Measurements from ENCODE around the gene C6orf89.
A peak's percentile ranks its signal among the peaks of the same experiment; 100 is the strongest.

Gene C6orf89

DNA sequence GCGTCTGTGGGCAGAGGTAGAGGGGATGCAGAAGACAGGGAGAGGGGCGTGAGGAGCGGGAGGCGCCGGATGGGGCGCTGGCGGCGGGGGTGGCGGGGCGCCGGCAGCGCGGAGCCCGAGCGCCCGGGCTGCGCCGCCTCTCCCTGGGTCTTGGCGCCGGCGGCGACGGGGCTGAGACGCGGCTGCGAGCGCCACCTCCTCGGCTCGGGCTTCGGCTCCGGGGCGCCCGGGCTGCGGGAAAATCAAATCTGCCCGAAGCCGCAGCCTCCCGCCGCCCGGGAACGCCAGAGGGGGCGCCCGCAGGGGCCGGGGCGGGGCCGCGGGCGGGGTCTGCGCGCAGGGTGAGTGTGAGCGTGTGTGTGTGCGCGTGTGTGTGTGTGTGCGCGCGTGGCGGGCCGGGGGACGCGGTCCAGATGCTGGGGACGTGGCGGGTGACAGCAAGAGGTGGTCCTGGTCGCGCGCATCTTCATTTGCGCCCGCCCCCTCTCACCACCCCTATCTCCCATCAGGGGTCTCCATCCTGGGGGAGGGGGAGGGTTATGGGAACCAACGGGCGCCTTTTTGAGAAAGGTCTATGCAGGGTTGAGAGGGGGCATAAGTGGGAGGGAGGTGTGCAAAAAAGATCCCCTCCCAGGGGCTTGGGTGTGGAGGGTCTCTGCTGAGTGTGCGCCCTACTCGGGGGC lies 45.9 kb upstream of the C6orf89 start:
- no peak overlapping the region for H3K27ac ChIP-seq (ENCODE audit: low read depth, low read length)
- peak overlapping the region; percentile 16 for H3K23ac ChIP-seq (ENCODE audit: low read length)
- no peak overlapping the region for H2BK15ac ChIP-seq (replicated peaks; ENCODE audit: low read depth)
- H3K36me3 ChIP-seq (ENCODE audit: control insufficient read depth, insufficient read depth, low read length): no peaks in the 10 kb centered on the region
- H3K18ac ChIP-seq (ENCODE audit: low read length): no peak overlapping the region
- no peak overlapping the region for H4K8ac ChIP-seq (ENCODE audit: low read depth, low read length)
- peak overlapping the region; percentile 15 for H3K4me3 ChIP-seq (ENCODE audit: low read length)
- H2BK5ac ChIP-seq (ENCODE audit: low read length): no peak overlapping the region
- no peaks in the 10 kb centered on the region for H3K79me1 ChIP-seq (ENCODE audit: low read length)
- peak overlapping the region; percentile 73 for H3K56ac ChIP-seq (ENCODE audit: low read length)
- H2AK5ac ChIP-seq (ENCODE audit: low read length): no peak overlapping the region
- no peak overlapping the region for H4K5ac ChIP-seq (ENCODE audit: low read length)
- H3K27me3 ChIP-seq (ENCODE audit: insufficient read depth, low read length, poor library complexity): peaks cover 19% of the 10 kb centered on the region
- peak overlapping the region; percentile 64 for H3K9ac ChIP-seq (ENCODE audit: low read length)
- no peaks in the 10 kb centered on the region for H3K79me2 ChIP-seq (ENCODE audit: control insufficient read depth, insufficient read depth, low read length)
- no peak overlapping the region for H2BK120ac ChIP-seq (ENCODE audit: low read depth, low read length)
- no CpG with 5 or more reads among the region's 70 CpGs for WGBS (ENCODE audit: extremely low coverage, insufficient coverage, low lambda C conversion rate)
- no peaks in the 10 kb centered on the region for H3K4me1 ChIP-seq (ENCODE audit: control insufficient read depth, low read depth, low read length)
- peak overlapping the region; percentile 91 for H3K4me2 ChIP-seq (ENCODE audit: low read length)
- H3K4ac ChIP-seq (ENCODE audit: low read depth, low read length): no peak overlapping the region
- DNase-seq: peak; percentile 32

DNA sequence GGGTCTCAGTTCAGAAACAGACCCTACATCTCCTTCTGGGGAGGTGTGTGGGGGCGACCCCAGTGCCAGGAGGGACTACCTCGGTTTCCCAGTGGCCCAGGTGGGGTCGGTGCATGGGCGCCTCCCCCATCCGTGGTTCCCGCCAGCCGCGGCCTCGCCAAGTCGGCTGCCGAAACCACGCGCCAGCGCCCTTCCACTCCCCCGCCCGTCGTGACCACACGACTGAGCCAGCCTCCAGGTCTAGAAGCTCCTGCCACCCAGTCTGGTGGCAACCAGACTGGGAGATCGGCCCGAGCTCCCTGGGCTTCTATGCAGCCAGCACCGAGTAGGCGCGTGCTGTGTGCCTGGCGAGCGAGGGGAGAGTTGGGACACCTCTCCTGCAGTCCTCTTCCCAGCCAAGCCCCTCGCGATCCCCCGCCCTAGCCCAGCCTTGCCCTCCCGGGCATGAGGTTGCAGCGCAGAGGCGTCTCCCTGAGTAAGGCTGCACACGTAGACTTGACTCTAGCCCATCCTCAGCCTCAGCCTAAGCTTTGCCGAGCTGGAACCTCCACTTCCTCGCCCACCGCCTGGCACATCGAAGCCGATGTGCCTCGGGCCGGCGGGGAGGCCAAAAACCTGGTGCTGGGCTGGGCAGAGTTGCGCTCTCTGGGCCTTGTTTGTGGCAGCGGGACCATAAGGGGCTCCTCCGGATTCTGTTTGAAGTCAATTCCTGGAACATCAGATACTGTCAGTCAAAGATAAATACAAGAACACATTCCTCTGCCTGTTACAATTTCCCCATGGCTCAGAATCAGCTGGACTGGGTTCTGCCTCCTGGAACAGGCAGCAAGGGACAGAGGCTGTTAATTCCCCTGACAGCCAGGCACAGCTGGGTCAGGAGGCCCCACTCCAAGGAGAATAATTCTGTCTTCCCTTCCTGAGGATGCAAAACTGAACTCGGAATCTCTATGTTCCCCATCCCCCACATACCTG lies 45.0 kb upstream of the C6orf89 start:
- WGBS (ENCODE audit: extremely low coverage, insufficient coverage, low lambda C conversion rate): no CpG with 5 or more reads among the region's 44 CpGs

DNA sequence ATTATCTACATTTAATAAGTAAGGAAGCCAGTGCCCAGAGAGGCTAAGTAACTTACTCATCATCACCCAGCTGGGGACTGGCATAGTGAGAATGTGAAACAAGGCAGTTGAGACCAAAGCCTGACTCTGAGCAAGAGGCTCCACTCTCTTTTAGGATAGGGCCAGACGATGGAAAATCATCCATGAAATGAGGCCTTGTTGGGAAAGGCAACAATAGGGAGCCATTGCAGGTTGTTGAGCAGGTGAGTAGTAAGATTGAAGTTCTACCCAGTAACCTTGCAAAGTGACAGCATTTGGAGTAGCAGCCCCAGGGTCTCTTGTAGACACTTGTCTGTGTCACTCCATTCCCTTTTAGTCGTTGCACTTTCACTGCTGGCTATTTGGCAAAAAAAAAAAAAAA lies 44.0 kb upstream of the C6orf89 start:
- no peak overlapping the region for H3K56ac ChIP-seq (ENCODE audit: low read length)
- no peak overlapping the region for H3K18ac ChIP-seq (ENCODE audit: low read length)
- H3K27ac ChIP-seq (ENCODE audit: low read depth, low read length): no peak overlapping the region
- no peak overlapping the region for H4K8ac ChIP-seq (ENCODE audit: low read depth, low read length)
- H3K23ac ChIP-seq (ENCODE audit: low read length): no peak overlapping the region
- H2BK120ac ChIP-seq (ENCODE audit: low read depth, low read length): no peak overlapping the region
- H3K79me1 ChIP-seq (ENCODE audit: low read length): no peaks in the 10 kb centered on the region
- H3K9ac ChIP-seq (ENCODE audit: low read length): no peak overlapping the region
- no peaks in the 10 kb centered on the region for H3K4me1 ChIP-seq (ENCODE audit: control insufficient read depth, low read depth, low read length)
- H3K27me3 ChIP-seq (ENCODE audit: insufficient read depth, low read length, poor library complexity): peaks cover 19% of the 10 kb centered on the region
- DNase-seq: no peak
- H2BK5ac ChIP-seq (ENCODE audit: low read length): no peak overlapping the region
- no peak overlapping the region for H4K5ac ChIP-seq (ENCODE audit: low read length)
- WGBS (ENCODE audit: extremely low coverage, insufficient coverage, low lambda C conversion rate): no CpG with 5 or more reads among the region's 2 CpGs
- H2BK15ac ChIP-seq (replicated peaks; ENCODE audit: low read depth): no peak overlapping the region
- H2AK5ac ChIP-seq (ENCODE audit: low read length): no peak overlapping the region
- no peak overlapping the region for H3K4ac ChIP-seq (ENCODE audit: low read depth, low read length)
- no peaks in the 10 kb centered on the region for H3K36me3 ChIP-seq (ENCODE audit: control insufficient read depth, insufficient read depth, low read length)
- H3K4me2 ChIP-seq (ENCODE audit: low read length): no peak overlapping the region
- H3K79me2 ChIP-seq (ENCODE audit: control insufficient read depth, insufficient read depth, low read length): no peaks in the 10 kb centered on the region
- H3K4me3 ChIP-seq (ENCODE audit: low read length): no peak overlapping the region

More for the DNA sequence above, 45.0 kb upstream of the C6orf89 start:
- Histone ChIP-seq H2BK15ac (replicated peaks; ENCODE audit: low read depth) (no peak overlapping the region), H3K79me1 (ENCODE audit: low read length) (no peaks in the 10 kb centered on the region), H3K9ac (ENCODE audit: low read length) (peak overlapping the region; percentile 64), H2BK120ac (ENCODE audit: low read depth, low read length) (no peak overlapping the region), H2BK5ac (ENCODE audit: low read length) (no peak overlapping the region), H2AK5ac (ENCODE audit: low read length) (no peak overlapping the region), H4K5ac (ENCODE audit: low read length) (no peak overlapping the region), H3K56ac (ENCODE audit: low read length) (peak overlapping the region; percentile 73), H3K79me2 (ENCODE audit: control insufficient read depth, insufficient read depth, low read length) (no peaks in the 10 kb centered on the region), H3K4me3 (ENCODE audit: low read length) (peak overlapping the region; percentile 31), H3K4me2 (ENCODE audit: low read length) (peak overlapping the region; percentile 91), H3K23ac (ENCODE audit: low read length) (no peak overlapping the region), H3K4ac (ENCODE audit: low read depth, low read length) (no peak overlapping the region), H3K27me3 (ENCODE audit: insufficient read depth, low read length, poor library complexity) (peaks cover 19% of the 10 kb centered on the region), H3K27ac (ENCODE audit: low read depth, low read length) (no peak overlapping the region), H3K18ac (ENCODE audit: low read length) (no peak overlapping the region), H3K36me3 (ENCODE audit: control insufficient read depth, insufficient read depth, low read length) (no peaks in the 10 kb centered on the region), H4K8ac (ENCODE audit: low read depth, low read length) (no peak overlapping the region), H3K4me1 (ENCODE audit: control insufficient read depth, low read depth, low read length) (no peaks in the 10 kb centered on the region)
- DNase-seq: peak; percentile 36

DNA sequence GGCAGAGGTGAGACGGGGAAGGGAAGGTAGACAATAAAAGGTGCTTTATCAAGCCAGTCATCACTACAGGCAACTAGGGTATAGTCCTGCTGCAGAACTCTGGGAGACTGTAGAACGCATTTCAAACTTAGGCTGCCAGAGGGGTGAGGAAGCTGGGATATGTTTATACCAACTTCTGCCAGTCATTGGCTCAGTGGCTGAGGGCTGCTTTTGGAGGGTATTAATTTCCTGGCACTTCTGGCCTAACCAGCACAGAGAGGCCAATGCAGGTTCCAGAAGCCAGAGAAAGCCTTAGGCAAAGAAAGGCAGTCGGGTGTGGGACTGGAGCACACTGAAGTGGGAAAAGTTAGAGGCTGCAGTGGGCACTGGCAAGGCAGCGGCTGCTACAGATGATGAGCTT lies 42.6 kb upstream of the C6orf89 start:
- WGBS (ENCODE audit: extremely low coverage, insufficient coverage, low lambda C conversion rate): no CpG with 5 or more reads among the region's 4 CpGs
- H3K23ac ChIP-seq (ENCODE audit: low read length): no peak overlapping the region
- H3K79me2 ChIP-seq (ENCODE audit: control insufficient read depth, insufficient read depth, low read length): no peaks in the 10 kb centered on the region
- H4K8ac ChIP-seq (ENCODE audit: low read depth, low read length): no peak overlapping the region
- H2BK5ac ChIP-seq (ENCODE audit: low read length): no peak overlapping the region
- no peak overlapping the region for H2AK5ac ChIP-seq (ENCODE audit: low read length)
- H3K4ac ChIP-seq (ENCODE audit: low read depth, low read length): no peak overlapping the region
- no peak overlapping the region for H3K18ac ChIP-seq (ENCODE audit: low read length)
- no peak overlapping the region for H2BK120ac ChIP-seq (ENCODE audit: low read depth, low read length)
- H2BK15ac ChIP-seq (replicated peaks; ENCODE audit: low read depth): no peak overlapping the region
- H3K79me1 ChIP-seq (ENCODE audit: low read length): no peaks in the 10 kb centered on the region
- no peak overlapping the region for H3K4me2 ChIP-seq (ENCODE audit: low read length)
- no peak overlapping the region for H3K27ac ChIP-seq (ENCODE audit: low read depth, low read length)
- H3K27me3 ChIP-seq (ENCODE audit: insufficient read depth, low read length, poor library complexity): peaks cover 16% of the 10 kb centered on the region
- no peak overlapping the region for H3K4me3 ChIP-seq (ENCODE audit: low read length)
- H3K9ac ChIP-seq (ENCODE audit: low read length): no peak overlapping the region
- no peaks in the 10 kb centered on the region for H3K4me1 ChIP-seq (ENCODE audit: control insufficient read depth, low read depth, low read length)
- H3K36me3 ChIP-seq (ENCODE audit: control insufficient read depth, insufficient read depth, low read length): no peaks in the 10 kb centered on the region
- no peak overlapping the region for H4K5ac ChIP-seq (ENCODE audit: low read length)
- DNase-seq: no peak
- H3K56ac ChIP-seq (ENCODE audit: low read length): no peak overlapping the region

DNA sequence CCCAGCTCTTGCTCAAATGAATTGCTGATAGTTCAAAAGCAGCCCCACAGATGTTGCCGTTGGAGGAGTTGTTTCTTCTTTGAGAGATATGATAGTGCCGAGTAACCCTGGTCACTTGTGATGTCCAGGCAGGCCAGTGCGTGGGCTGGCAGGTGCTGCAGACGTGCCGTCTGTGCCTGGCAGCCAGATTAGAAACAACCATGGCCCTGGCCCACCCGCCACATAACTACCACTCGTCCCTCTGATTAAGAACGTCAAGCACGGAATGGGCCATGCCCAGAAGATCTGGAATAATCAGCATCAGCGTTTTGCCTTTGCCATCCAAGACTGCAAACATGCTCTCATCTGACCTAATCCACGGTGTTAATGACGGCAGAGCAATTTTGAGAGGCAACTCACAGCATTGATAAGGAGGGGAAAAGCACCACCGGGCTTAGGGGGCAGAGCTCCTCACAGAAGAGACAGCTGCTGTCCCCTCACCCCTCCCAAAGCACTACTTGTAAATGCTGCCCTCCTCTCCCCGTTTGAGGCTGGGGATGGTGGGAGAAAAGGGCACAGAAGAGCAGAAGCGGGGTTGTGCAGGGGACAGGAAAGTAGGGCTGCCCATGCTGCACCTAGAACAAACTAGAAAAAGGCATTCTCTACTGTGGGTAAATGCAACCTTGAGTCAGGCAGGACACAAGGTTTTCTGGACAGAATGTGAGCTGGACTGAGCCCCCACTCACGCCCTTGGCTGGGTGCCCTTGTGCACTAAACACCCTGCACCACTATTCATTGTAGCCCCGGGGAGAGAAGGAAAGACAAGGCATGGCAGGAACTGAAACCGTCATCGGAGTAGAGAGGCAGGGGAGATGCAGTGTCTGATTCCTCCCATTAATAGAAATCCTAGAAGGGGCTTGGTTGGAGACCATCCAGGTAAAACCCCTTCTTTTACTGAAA lies 41.3 kb upstream of the C6orf89 start:
- Histone ChIP-seq H3K79me2 (ENCODE audit: control insufficient read depth, insufficient read depth, low read length) (no peaks in the 10 kb centered on the region), H2BK120ac (ENCODE audit: low read depth, low read length) (no peak overlapping the region), H3K23ac (ENCODE audit: low read length) (no peak overlapping the region), H3K36me3 (ENCODE audit: control insufficient read depth, insufficient read depth, low read length) (no peaks in the 10 kb centered on the region), H3K9ac (ENCODE audit: low read length) (no peak overlapping the region), H3K4ac (ENCODE audit: low read depth, low read length) (no peak overlapping the region), H3K27ac (ENCODE audit: low read depth, low read length) (no peak overlapping the region), H3K4me3 (ENCODE audit: low read length) (no peak overlapping the region), H2AK5ac (ENCODE audit: low read length) (no peak overlapping the region), H4K8ac (ENCODE audit: low read depth, low read length) (no peak overlapping the region), H3K79me1 (ENCODE audit: low read length) (no peaks in the 10 kb centered on the region), H3K18ac (ENCODE audit: low read length) (no peak overlapping the region), H2BK15ac (replicated peaks; ENCODE audit: low read depth) (no peak overlapping the region), H3K4me2 (ENCODE audit: low read length) (no peak overlapping the region), H2BK5ac (ENCODE audit: low read length) (no peak overlapping the region), H3K56ac (ENCODE audit: low read length) (no peak overlapping the region), H3K4me1 (ENCODE audit: control insufficient read depth, low read depth, low read length) (peaks cover 6% of the 10 kb centered on the region), H4K5ac (ENCODE audit: low read length) (no peak overlapping the region), H3K27me3 (ENCODE audit: insufficient read depth, low read length, poor library complexity) (peaks cover 6% of the 10 kb centered on the region)
- DNase-seq: no peak
- WGBS (ENCODE audit: extremely low coverage, insufficient coverage, low lambda C conversion rate): no CpG with 5 or more reads among the region's 19 CpGs
